ENCODE data around the gene PALS2.
A peak's percentile ranks its signal among the peaks of the same experiment; 100 is the strongest.

Gene PALS2

DNA sequence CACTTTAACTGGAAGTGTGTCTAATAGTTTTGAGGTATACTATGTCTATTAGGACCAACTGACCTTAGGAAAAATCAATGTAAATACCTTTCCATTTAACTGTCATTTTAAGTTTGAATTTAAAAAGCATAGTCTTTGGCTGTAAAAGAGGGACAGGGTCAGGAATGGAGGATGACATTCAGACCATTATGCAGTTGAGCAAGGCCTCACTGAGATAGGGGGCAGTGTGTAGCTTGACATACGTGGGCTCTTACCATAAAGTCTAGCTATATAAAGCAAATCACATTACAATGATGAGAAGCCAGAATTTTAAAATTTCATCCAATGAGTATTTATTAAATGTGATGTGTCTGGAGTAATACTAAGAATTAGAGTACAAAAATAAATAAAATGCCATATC is 17.9 kb downstream of the PALS2 start:
- no peak for DNase-seq
- H3K27ac ChIP-seq = no peak overlapping the region
- H3K36me3 ChIP-seq = no peaks in the 10 kb centered on the region
- H3K27me3 ChIP-seq (ENCODE audit: insufficient read depth, low read depth, severe bottlenecking) = no peaks in the 10 kb centered on the region
- H3K4me3 ChIP-seq (ENCODE audit: low read depth, low read length) = no peak overlapping the region
- no peaks in the 10 kb centered on the region for H3K9me3 ChIP-seq (ENCODE audit: severe bottlenecking)
- TF ChIP-seq, protein P1, sequence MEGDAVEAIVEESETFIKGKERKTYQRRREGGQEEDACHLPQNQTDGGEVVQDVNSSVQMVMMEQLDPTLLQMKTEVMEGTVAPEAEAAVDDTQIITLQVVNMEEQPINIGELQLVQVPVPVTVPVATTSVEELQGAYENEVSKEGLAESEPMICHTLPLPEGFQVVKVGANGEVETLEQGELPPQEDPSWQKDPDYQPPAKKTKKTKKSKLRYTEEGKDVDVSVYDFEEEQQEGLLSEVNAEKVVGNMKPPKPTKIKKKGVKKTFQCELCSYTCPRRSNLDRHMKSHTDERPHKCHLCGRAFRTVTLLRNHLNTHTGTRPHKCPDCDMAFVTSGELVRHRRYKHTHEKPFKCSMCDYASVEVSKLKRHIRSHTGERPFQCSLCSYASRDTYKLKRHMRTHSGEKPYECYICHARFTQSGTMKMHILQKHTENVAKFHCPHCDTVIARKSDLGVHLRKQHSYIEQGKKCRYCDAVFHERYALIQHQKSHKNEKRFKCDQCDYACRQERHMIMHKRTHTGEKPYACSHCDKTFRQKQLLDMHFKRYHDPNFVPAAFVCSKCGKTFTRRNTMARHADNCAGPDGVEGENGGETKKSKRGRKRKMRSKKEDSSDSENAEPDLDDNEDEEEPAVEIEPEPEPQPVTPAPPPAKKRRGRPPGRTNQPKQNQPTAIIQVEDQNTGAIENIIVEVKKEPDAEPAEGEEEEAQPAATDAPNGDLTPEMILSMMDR (IDR thresholded peaks at IDR 0.05; ENCODE audit: low read depth, low read length) = peak; percentile 30; the same call in 1 of the 2 replicates

DNA sequence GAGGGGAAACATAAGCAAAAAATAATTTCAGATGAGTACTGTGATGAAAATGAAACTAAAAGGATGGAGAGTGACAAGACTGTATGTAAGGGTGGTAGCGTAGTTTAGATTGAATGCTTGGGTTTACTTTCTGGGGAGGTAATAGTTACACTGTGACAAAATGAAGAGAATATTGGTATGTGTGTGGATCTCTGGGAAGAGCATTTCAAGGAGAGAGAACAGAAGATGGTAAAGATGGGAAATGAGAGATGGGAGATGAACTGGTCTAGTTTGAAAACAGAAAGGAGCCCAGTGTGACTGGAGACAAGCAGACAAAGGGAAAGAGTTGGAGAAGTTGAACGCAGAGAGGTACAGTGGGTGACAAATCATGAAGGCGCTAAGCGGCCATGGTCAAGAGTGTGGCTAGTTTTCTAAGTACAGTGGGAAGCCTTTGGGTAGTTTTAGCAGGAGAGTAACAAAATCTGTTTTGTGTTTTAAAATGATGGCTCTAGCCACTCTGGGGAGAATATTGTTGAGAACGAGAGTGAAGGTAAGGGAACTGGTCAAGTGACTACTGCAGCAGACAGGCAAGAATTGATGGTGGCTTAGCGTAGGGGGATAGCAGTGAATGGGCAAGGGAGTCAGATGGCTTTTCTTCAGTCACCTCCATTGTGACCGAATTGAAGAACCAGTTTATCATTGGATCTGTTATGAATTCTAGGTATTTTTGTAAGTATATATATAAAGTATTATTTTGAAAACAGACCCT is 22.6 kb downstream of the PALS2 start:
- Histone ChIP-seq H3K4me3 (ENCODE audit: low read depth, low read length) (no peak overlapping the region), H3K9me3 (ENCODE audit: severe bottlenecking) (no peaks in the 10 kb centered on the region), H3K27ac (no peak overlapping the region), H3K36me3 (no peaks in the 10 kb centered on the region), H3K27me3 (ENCODE audit: insufficient read depth, low read depth, severe bottlenecking) (no peaks in the 10 kb centered on the region)
- TF ChIP-seq, protein P1 (IDR thresholded peaks at IDR 0.05; ENCODE audit: low read depth, low read length) = no peak
- no peak for DNase-seq

DNA sequence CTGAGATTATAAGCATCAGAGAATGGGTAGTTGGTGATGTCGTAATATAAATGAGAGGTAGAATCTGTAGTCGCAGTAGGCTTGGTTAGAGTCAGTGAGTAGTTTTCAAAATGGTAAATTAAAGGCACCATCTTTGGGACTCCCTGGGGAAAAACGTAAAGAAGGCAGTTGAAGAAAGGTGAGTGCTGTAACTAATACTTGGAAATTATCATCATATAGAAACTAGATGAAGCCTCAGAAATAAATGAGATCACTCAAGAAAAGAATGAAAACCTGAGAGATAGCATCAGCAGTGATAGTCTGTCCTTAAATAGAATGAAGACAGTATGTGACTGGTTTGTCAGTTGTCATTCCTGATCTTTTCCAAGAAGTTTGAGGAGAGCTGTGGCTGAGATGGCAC is 23.8 kb downstream of the PALS2 start:
- Histone ChIP-seq H3K27ac (no peak overlapping the region), H3K36me3 (no peaks in the 10 kb centered on the region), H3K9me3 (ENCODE audit: severe bottlenecking) (no peaks in the 10 kb centered on the region), H3K27me3 (ENCODE audit: insufficient read depth, low read depth, severe bottlenecking) (no peaks in the 10 kb centered on the region), H3K4me3 (ENCODE audit: low read depth, low read length) (no peak overlapping the region)
- TF ChIP-seq, protein P1 (IDR thresholded peaks at IDR 0.05; ENCODE audit: low read depth, low read length) = no peak
- no peak for DNase-seq

DNA sequence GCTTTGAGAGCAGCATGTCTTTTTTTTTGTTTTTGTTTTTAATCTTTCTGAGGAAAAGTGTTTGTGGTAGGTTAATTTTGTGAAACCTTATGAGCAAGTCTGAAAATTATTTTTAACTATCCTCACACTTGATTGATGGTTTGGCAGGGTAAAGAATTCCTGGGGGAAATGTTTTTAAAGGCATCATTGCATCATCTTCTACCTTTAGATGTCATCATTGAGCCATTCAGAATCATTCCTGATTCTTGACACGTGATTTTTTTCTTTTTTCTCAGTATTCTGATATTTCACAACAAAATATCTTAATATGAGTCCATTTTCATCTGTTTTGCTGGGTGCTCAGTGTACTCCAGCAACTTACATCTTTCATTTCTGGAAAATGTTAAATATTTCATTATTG is 28.3 kb downstream of the PALS2 start:
- no peak for DNase-seq
- H3K36me3 ChIP-seq = no peaks in the 10 kb centered on the region; the same call in 1 of the 2 replicates
- H3K27me3 ChIP-seq (ENCODE audit: insufficient read depth, low read depth, severe bottlenecking) = no peaks in the 10 kb centered on the region
- no peak overlapping the region for H3K4me3 ChIP-seq (ENCODE audit: low read depth, low read length)
- TF ChIP-seq, protein P1 (IDR thresholded peaks at IDR 0.05; ENCODE audit: low read depth, low read length) = no peak
- no peak overlapping the region for H3K27ac ChIP-seq
- H3K9me3 ChIP-seq (ENCODE audit: severe bottlenecking) = no peaks in the 10 kb centered on the region

DNA sequence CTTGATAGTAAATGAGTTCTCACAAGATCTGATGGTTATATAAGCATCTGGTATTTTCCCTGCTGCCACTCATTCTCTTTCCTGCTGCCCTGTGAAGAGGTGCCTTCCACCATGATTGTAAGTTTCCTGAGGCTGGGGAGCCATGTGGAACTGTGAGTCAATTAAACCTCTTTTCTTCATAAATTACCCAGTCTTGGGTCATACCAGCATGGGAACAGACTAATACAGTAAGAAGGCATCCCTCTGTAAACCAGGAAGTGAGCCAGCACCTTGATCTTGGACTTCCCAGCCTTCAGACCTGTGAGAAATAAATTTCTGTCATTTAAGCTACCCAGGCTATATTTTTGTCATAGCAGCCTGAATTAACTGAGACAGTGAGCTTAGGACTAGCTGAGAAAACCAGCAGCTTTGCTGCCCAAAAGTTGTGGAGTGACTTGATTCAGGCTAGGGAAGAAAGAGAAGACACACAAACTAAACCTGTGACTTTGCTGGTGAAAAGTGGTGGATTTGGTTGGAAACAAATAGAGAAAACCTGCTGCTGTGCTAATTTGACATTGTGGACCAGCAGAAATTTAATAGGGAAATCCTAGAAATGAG is 29.7 kb downstream of the PALS2 start:
- no peaks in the 10 kb centered on the region; the same call in 1 of the 2 replicates for H3K36me3 ChIP-seq
- H3K9me3 ChIP-seq (ENCODE audit: severe bottlenecking) = no peaks in the 10 kb centered on the region
- no peak overlapping the region for H3K27ac ChIP-seq
- DNase-seq = no peak
- H3K4me3 ChIP-seq (ENCODE audit: low read depth, low read length) = no peak overlapping the region
- TF ChIP-seq, protein P1 (IDR thresholded peaks at IDR 0.05; ENCODE audit: low read depth, low read length) = no peak
- no peaks in the 10 kb centered on the region for H3K27me3 ChIP-seq (ENCODE audit: insufficient read depth, low read depth, severe bottlenecking)

All from WERI-Rb-1 (cell line).